ENCODE results near the gene KCNJ13. TPM values are rescaled to one million over a fixed set of nuclear protein-coding genes. Genes with fewer than 3 reads are reported as not detected.

The KCNJ13 gene
- total RNA-seq = not detected
- long read RNA-seq, partial matches to known transcripts = 0 of 1 reads
- long read RNA-seq, other reads (novel, unspliced or antisense) = 1 of 1 reads

DNA sequence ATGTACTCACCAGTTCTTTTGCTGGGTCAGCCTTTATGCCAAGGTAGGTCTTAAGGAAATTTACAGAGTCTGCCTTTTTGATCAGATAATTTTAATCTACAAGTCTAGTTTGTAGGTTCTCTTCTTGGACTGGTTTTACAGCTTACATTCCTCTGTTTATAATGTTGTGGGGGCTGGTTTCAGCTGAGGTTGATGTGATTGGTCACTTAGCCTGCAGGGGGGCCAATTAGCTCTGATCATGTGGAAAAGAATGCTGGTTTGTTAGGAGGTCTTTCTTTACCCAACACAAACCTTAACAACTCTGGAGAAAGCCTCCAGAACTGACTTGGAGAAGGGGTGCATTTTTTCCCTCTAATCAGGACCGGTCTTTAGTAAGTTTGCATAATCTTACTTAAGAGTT, at the start of gene KCNJ13:
TSS of gene KCNJ13 (minus strand) at position 131 of the 400 bp plus-strand sequence. CDS start 5,203 bp downstream, outside the sequence.
- no peak for DNase-seq (ENCODE audit: low spot score)

DNA sequence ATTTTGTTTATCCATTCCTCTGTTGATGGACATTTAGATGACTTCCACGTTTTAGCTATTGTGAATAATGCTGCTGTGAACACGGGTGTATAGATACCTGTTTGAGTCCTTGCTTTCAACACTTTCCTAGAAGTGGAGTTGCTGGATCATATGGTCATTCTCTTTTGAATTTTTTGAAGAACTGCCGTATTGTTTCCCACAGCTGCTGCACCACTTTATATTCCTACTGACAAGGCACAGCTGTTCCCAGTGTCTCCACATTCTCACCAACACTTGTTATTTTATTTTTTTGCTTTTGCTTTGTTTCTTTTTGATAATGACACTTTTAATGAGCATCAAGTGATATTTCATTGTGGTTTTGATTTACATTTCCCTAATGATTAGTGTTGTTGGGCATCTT, 41.4 kb upstream of the KCNJ13 start:
- DNase-seq (ENCODE audit: low spot score) = no peak

DNA sequence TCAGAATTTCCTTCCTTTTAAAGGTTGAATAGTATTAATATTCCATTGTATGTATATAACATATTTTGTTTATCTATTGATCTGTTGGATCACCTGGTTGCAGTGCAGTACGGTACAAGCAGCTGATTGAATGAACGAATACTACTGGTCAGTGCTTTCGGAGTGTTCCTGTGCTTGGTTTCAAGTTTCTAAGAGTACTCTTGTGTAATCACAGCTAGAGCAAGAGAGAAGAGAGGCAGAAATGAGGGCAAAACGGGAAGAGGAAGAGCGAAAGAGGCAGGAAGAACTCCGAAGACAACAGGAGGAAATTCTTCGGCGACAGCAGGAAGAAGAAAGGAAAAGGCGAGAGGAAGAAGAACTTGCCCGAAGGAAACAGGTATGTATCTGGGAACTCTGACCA, 40.3 kb upstream of the KCNJ13 start:
- DNase-seq (ENCODE audit: low spot score) = no peak

DNA sequence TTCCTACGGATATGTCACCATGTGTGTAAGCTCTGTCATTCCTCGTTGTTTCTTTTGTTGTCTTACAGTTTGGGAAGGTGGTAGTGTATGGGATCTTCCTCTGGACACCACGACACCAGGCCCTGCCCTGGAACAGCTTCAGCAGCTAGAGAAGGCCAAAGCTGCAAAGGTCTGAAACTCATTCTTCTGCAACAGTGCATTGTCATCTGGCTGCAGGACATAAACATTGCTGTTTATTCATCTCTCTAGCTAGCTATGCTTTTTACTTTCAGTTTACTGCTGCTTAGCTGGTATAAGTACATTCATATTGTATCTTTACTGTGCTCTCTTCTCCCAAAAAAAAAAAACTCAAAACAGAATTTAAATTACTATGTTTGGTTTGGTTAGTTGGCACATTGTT, 39.2 kb upstream of the KCNJ13 start:
- DNase-seq (ENCODE audit: low spot score) = no peak

GRCh38 chr2:232810444-232810843, 34.1 kb upstream of the KCNJ13 start:
- no peak for DNase-seq (ENCODE audit: low spot score)

- no peak for DNase-seq (ENCODE audit: low spot score)
Measured at GRCh38 chr2:232809349-232810124, 33.2 kb upstream of the KCNJ13 start.

- DNase-seq (ENCODE audit: low spot score) = no peak
Measured at GRCh38 chr2:232802091-232802490, 25.7 kb upstream of the KCNJ13 start.

GRCh38 chr2:232800166-232800565, 23.8 kb upstream of the KCNJ13 start:
- no peak for DNase-seq (ENCODE audit: low spot score)

DNA sequence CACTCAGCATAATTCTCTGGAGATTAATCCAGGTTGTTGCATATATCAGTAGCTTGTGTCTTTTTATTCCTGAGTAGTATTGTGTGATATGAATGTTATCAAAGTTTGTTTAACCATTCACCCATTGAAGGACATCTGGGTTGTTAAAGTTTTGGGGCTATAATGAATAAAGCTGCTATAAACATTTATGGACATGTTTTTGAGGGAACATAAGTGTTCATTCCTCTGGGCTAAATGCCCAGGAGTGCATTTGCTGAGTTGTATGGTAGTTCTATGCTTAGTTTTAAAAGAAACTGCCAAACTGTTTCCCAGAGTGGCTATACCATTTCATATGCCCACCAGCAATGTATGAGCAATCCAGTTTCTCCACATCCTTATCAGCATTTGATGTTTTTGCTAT, 21.8 kb upstream of the KCNJ13 start:
- DNase-seq (ENCODE audit: low spot score) = no peak

DNA sequence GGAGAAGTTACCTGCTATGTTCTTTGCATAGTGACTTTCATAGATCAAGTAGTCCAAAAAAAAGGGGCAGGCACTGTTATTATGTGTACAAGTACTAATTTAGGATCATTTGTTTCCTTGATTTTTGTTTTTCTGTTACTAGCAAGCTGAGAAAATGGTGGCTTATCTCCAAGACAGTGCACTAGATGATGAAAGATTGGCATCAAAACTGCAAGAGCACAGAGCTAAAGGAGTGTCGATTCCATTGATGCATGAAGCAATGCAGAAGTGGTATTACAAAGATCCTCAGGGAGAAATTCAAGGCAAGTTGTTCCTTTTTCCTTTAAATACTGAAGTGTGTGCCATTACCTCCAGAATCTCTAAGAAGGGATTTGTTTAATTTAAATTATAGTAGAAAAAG, 19.6 kb upstream of the KCNJ13 start:
- DNase-seq (ENCODE audit: low spot score) = no peak

GRCh38 chr2:232794981-232795380, 18.6 kb upstream of the KCNJ13 start:
- DNase-seq (ENCODE audit: low spot score) = no peak

DNA sequence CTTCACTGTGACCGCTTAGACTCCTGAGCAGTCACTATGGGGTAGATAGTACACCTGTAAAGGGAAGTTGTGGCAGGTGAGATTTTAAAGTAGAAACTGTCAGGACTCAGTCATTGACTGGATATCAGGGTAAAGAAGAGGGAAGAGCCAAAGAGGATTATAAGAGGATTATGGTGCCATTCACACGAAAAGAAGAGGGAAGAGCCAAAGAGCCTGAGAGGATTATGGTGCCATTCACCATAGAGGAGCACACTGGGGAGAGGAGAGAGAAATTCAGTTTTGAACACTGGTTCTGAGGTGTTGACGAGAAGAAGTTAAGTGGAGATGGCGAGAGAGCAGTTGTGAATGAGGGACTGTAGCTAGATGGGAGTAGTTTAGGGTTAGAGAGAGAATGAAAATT, 16.9 kb upstream of the KCNJ13 start:
- no peak for DNase-seq (ENCODE audit: low spot score)

DNA sequence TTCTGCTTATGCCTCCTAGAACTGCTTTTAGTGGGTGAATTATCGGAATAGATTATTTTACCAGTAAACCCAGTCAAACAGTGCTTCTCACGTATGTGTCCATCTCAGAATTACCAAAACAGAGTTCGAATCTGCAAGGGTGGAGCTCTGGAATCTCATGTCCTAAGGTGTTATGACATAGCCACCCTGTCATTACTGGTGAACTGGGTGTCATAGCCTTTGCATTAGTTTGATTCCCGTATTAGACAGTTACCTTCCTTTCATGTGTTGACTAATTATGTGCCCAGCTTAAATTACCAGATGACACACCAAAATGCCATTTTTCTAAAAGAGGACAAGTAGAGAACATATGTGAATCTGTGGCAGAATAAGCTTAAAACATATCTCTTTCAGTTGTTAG, 15.2 kb upstream of the KCNJ13 start:
- DNase-seq (ENCODE audit: low spot score) = no peak

GRCh38 chr2:232789082-232789481, 12.7 kb upstream of the KCNJ13 start:
- DNase-seq (ENCODE audit: low spot score) = no peak

GRCh38 chr2:232787806-232788205, 11.4 kb upstream of the KCNJ13 start:
- DNase-seq (ENCODE audit: low spot score) = no peak

- DNase-seq (ENCODE audit: low spot score) = no peak
Measured at GRCh38 chr2:232783278-232783677, 6.9 kb upstream of the KCNJ13 start.

DNA sequence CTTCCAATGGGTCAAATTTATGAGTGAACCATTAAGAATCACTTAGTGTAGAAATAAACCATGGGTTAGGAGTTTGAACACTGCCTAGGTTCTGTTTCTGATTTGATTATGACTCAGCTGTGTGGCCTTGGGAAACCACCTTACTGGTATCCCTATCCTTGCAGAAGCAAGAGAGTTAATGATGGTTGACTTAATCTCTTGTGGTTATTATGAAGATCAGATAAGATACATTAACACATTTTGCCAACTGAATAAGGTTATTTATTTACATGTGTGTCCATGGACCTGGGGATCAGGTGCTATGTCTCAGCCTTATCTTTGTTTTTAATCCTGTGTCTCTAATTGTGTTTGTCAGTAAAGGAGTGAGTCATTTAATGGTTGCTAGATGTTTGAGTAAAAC, 5.4 kb upstream of the KCNJ13 start:
- DNase-seq (ENCODE audit: low spot score) = no peak

DNA sequence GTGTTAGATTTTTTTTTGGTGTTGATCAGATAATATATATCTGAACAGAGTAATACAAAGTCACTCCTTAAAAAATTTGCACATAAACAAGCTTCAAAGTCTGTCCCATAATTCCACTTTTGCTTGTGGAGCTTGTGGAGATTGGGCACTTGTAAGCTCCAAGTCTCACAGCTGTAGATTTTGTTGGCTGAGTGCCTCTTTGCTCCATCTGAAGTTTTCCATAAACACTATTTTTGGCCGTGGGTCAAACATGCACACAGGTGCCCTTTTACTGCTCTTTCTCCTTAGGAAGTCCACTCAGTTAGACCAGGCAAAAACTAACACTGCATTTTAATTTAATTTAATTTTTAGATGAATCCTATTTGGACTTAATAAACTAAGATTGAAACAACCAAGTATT, 3.6 kb upstream of the KCNJ13 start:
- DNase-seq (ENCODE audit: low spot score) = no peak

DNA sequence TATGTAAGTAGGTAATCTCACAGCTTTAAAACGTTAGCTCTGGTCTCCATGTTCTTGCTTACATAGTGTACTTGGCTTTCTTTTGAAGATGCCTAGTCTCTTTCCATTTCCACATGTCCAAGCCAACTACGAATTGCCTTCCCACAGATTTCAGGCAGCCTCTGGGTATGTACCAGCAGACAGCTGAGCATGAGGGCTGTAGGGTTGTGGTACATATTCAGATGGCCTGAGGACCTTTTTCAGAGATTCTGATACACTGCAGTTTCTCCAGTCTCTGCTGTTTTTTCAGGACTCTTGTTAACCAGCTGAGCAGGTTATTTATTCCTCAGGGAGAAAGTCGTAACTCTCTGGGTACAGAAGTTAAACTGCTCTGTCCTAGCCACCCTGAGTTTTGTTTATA, 3.1 kb upstream of the KCNJ13 start:
- DNase-seq (ENCODE audit: low spot score) = no peak

DNA sequence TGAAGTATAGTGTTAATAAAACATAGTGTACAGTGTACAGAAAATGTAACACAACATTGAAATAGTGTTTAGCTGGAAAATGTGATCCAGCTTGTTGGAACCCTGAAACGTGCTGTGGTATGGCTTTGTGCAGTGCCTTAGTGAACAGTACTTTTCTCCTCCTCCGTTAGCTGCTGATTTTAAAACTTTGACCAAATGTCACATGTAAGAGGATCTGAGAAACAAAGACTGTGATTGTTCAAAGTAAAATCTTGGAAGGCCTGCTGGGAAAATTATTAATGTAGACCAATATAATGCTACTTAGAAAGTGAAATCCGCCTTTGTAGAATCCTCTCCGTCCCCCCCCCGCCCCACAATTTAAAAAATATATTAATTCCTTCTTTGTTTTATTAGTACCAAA, 911 bp upstream of the KCNJ13 start:
- no peak for DNase-seq (ENCODE audit: low spot score)

DNA sequence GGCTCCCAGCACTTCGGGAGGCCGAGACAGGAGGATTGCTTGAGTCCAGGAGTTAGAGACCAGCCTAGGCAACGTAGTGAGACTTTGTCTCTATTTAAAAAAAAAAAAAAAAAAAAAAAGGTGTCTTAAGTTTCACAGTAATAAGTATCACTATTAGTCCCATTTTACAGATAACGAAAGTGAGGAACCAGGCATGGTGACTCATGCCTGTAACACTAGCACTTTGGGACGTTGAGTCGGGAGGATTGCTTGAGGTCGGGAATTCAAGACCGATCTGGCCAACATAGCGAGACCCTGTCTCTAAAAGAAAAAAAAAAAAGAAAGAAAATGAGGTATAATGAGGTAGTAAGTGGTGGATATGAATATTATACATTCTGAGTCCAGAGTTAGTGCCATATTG, 2.5 kb downstream of the KCNJ13 start:
- DNase-seq (ENCODE audit: low spot score) = no peak

DNA sequence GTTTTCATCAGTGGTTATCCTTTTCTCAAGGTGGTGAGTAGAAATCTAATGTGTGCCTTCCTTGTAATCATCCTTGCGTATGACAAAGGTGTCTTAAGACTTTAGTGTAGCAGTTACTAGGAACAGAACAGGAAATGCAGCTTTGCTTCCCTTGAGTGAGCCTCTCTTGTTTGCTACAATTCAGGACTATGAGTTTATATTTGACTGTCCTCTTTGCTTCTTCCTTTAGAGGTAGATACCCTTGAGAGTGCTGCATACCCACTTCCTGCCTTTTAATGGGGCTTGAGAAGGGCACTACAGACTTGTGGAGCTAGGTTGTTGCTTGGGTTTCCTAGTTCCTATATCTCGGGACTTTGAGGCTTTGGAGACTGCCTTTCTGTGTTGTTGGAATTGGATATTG, 3.8 kb downstream of the KCNJ13 start:
- no peak for DNase-seq (ENCODE audit: low spot score)

DNA sequence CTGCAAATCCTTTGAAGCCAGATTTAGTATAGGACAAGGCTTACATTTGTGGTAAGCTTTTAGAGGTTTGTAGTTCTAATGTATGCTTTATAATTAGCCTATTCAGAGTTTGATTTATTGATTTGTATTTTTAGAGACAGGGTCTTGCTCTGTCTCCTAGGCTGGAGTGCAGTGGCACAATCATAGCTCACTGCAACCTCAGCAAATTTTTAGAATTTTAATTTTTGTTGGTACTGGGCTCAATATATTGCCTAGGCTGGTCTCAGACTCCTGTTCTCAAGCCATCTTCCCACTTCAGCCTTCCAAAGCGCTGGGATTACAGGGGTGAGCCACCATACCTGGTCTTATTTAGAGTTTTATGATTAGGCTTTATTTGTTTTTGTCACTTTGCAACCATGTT, 4.5 kb downstream of the KCNJ13 start:
- no peak for DNase-seq (ENCODE audit: low spot score)
